HEK293 (cell line): ENCODE results near the gene STEAP3.

ENCODE experiments used
- CTCF ChIA-PET: fragments of 350-600 bp; formaldehyde crosslinking; extraction: SDS; loops from one replicate; lab custom pipeline; 2021; ENCODE audit warnings: antibody characterized with exemption; lab: Yijun Ruan, JAX
- POLR2A ChIA-PET: fragments of 300-600 bp; formaldehyde crosslinking; extraction: SDS; loops from one replicate; lab custom pipeline; 2020; ENCODE audit warnings: antibody characterized with exemption, inconsistent platforms; lab: Yijun Ruan, JAX
- H3K27ac ChIP-seq: fragments of 200-500 bp; sonication (Bioruptor generic); 2 replicates; pipeline ENCODE4 v1.5.1; 2014; ENCODE audit warnings: low read depth, low read length, control low read depth, inconsistent platforms; ENCODE audit errors: extremely low read depth
- H3K36me3 ChIP-seq, 2 experiments: fragments of 200-500 bp in 1 of 2; sonication (Bioruptor generic) in 1 of 2; 1 replicate in 1 of 2; 2 replicates in 1 of 2; pipeline ENCODE4 v1.5.1; 2014 to 2017; ENCODE audit warnings: inconsistent platforms in 2 of 2, low read length in 2 of 2; ENCODE audit not compliant: control insufficient read depth in 2 of 2, insufficient read depth in 1 of 2
- H3K4me1 ChIP-seq: fragments of 200-500 bp; sonication (Bioruptor generic); 2 replicates; pipeline ENCODE4 v1.5.1; 2014; ENCODE audit warnings: mild to moderate bottlenecking, low read length, inconsistent platforms; ENCODE audit not compliant: control insufficient read depth, insufficient read depth
- H3K4me3 ChIP-seq: 2 replicates; pipeline ENCODE4 v1.5.1; 2011; ENCODE audit warnings: low read depth, mild to moderate bottlenecking, control low read depth, low read length, moderate library complexity
- H3K9me3 ChIP-seq: fragments of 200-500 bp; sonication (Bioruptor generic); 2 replicates; pipeline ENCODE4 v1.5.1; 2014; ENCODE audit warnings: low read depth, low read length, inconsistent platforms; ENCODE audit not compliant: control insufficient read depth, insufficient read depth
- MZF1 ChIP-seq: fragments of 450-650 bp; formaldehyde crosslinking; IDR thresholded peaks from 2 replicates; pipeline ENCODE4 v1.5.1; 2017; ENCODE audit warnings: missing biosample characterization, missing genetic modification characterization, borderline replicate concordance
- SALL2 ChIP-seq: fragments of 450-650 bp; formaldehyde crosslinking; IDR thresholded peaks from 2 replicates; pipeline ENCODE4 v1.5.0; 2017; ENCODE audit warnings: missing biosample characterization, mild to moderate bottlenecking, missing genetic modification characterization, borderline replicate concordance
- SP2 ChIP-seq: fragments of 450-650 bp; formaldehyde crosslinking; IDR thresholded peaks from 2 replicates; pipeline ENCODE4 v1.5.1; 2016; ENCODE audit warnings: missing biosample characterization, missing genetic modification characterization
- TCF7L2 ChIP-seq: IDR thresholded peaks from 2 replicates; pipeline ENCODE4 v1.6.1; 2011; ENCODE audit warnings: low read depth, mild to moderate bottlenecking, inconsistent platforms, low read length, moderate library complexity, borderline replicate concordance
- ZBTB20 ChIP-seq: fragments of 450-650 bp; formaldehyde crosslinking; IDR thresholded peaks from 2 replicates; pipeline ENCODE4 v1.5.1; 2016; ENCODE audit warnings: missing biosample characterization, missing genetic modification characterization
- ZFHX2 ChIP-seq: fragments of 450-650 bp; formaldehyde crosslinking; conservative IDR thresholded peaks from 2 replicates; pipeline ENCODE4 v1.5.1; 2016; ENCODE audit warnings: missing biosample characterization, missing genetic modification characterization
- ZIC2 ChIP-seq: fragments of 450-650 bp; formaldehyde crosslinking; IDR thresholded peaks from 2 replicates; pipeline ENCODE4 v1.5.1; 2016; ENCODE audit warnings: missing biosample characterization, missing genetic modification characterization
- ZNF157 ChIP-seq: fragments of 450-650 bp; formaldehyde crosslinking; IDR thresholded peaks from 2 replicates; pipeline ENCODE4 v1.5.1; 2016; ENCODE audit warnings: missing biosample characterization, missing genetic modification characterization
- ZNF274 ChIP-seq, 2 experiments: fragments of 200-500 bp in 1 of 2; fragments of 450-650 bp in 1 of 2; sonication (Bioruptor generic) in 1 of 2; formaldehyde crosslinking in 1 of 2; IDR thresholded peaks; 2 replicates each; pipeline versions ENCODE4 v1.5.1 to v1.6.1; 2014 to 2016; ENCODE audit warnings: borderline replicate concordance in 1 of 2, inconsistent platforms in 1 of 2, low read length in 1 of 2, missing biosample characterization in 1 of 2, missing genetic modification characterization in 1 of 2
- ZNF311 ChIP-seq: fragments of 450-650 bp; formaldehyde crosslinking; IDR thresholded peaks from 2 replicates; pipeline ENCODE4 v1.5.1; 2017; ENCODE audit warnings: missing biosample characterization, missing genetic modification characterization, borderline replicate concordance
- ZNF354C ChIP-seq: fragments of 450-650 bp; formaldehyde crosslinking; IDR thresholded peaks from 2 replicates; pipeline ENCODE4 v1.5.1; 2016; ENCODE audit warnings: missing biosample characterization, missing genetic modification characterization, low read depth, borderline replicate concordance
- ZNF366 ChIP-seq: fragments of 450-650 bp; formaldehyde crosslinking; conservative IDR thresholded peaks from 2 replicates; pipeline ENCODE4 v1.5.1; 2016; ENCODE audit warnings: missing biosample characterization, missing genetic modification characterization
- ZNF544 ChIP-seq: fragments of 450-650 bp; formaldehyde crosslinking; IDR thresholded peaks from 2 replicates; pipeline ENCODE4 v1.5.0; 2017; ENCODE audit warnings: missing biosample characterization, missing genetic modification characterization
- ZNF560 ChIP-seq: fragments of 450-650 bp; formaldehyde crosslinking; IDR thresholded peaks from 2 replicates; pipeline ENCODE4 v1.5.1; 2017; ENCODE audit warnings: missing biosample characterization, missing genetic modification characterization, borderline replicate concordance
- ZNF571 ChIP-seq: fragments of 450-650 bp; formaldehyde crosslinking; IDR thresholded peaks from 2 replicates; pipeline ENCODE4 v1.5.0; 2017; ENCODE audit warnings: missing biosample characterization, missing genetic modification characterization
- ZNF624 ChIP-seq: fragments of 450-650 bp; formaldehyde crosslinking; IDR thresholded peaks from 2 replicates; pipeline ENCODE4 v1.5.1; 2017; ENCODE audit warnings: missing biosample characterization, missing genetic modification characterization
- TF ChIP-seq, protein P1 (sequence below): fragments of 450-650 bp; formaldehyde crosslinking; IDR thresholded peaks from 2 replicates; pipeline ENCODE4 v1.5.1; 2017; ENCODE audit warnings: missing biosample characterization, mild to moderate bottlenecking, missing genetic modification characterization, moderate library complexity
- TF ChIP-seq, protein P2 (sequence below): fragments of 450-650 bp; formaldehyde crosslinking; IDR thresholded peaks from 2 replicates; pipeline ENCODE4 v1.5.1; 2016; ENCODE audit warnings: missing biosample characterization, missing genetic modification characterization
- TF ChIP-seq, protein P3 (sequence below): fragments of 450-650 bp; formaldehyde crosslinking; IDR thresholded peaks from 2 replicates; pipeline ENCODE4 v1.5.1; 2017; ENCODE audit warnings: missing biosample characterization, missing genetic modification characterization
- TF ChIP-seq, protein P4 (sequence below): fragments of 450-650 bp; formaldehyde crosslinking; IDR thresholded peaks from 2 replicates; pipeline ENCODE4 v1.5.1; 2016; ENCODE audit warnings: missing biosample characterization, missing genetic modification characterization
- TF ChIP-seq, protein P5 (sequence below): fragments of 450-650 bp; IDR thresholded peaks from 2 replicates; pipeline ENCODE4 v1.5.1; 2018; ENCODE audit warnings: missing biosample characterization, mild to moderate bottlenecking, missing genetic modification characterization
- TF ChIP-seq, protein P6 (sequence below): fragments of 450-650 bp; formaldehyde crosslinking; IDR thresholded peaks from 2 replicates; pipeline ENCODE4 v1.5.1; 2016; ENCODE audit warnings: missing biosample characterization, missing genetic modification characterization, borderline replicate concordance

STEAP3 gene, protein sequence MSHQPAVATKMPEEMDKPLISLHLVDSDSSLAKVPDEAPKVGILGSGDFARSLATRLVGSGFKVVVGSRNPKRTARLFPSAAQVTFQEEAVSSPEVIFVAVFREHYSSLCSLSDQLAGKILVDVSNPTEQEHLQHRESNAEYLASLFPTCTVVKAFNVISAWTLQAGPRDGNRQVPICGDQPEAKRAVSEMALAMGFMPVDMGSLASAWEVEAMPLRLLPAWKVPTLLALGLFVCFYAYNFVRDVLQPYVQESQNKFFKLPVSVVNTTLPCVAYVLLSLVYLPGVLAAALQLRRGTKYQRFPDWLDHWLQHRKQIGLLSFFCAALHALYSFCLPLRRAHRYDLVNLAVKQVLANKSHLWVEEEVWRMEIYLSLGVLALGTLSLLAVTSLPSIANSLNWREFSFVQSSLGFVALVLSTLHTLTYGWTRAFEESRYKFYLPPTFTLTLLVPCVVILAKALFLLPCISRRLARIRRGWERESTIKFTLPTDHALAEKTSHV

DNA sequence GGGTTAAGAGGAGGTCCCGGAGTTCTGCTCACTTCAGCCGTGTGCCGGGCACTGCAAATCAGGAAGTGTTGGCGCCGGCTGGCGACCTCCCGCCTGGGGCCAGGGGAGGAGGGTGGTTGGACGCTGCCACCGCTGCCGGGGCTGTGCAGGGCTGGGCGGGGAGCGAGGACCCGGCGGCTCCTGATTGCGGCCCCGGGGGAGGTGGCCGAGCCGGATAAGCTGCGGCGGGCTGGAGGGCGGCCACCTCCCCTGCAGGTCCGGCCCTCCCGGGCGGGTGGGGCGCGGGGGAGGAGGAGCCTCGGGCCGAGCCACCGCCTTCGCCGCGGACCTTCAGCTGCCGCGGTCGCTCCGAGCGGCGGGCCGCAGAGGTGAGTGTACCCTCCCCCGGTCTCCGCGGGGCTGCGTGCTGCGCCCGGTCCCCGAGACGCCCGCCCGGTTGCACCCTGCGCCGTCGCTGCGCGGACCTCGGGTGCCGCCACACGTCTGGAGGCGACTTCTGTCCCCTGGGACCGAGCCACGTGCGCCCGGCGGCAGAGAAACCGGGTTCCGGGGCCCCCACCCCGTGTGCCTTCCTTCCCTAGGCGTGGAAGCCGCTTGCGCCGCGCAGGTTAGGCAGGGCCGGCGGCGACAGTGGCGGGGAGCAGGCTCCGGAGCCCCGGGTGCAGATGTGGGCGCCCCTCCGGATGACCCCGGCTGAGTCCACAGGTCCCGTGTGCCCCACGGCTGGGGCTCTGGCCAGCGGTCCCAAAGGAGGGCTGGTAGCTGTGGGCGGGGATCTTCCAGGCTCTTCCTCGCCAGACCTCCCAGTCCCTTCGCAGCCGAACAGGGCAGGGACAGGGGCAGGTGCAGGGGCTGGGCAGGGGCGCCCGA is at the start of gene STEAP3:
Gene STEAP3, plus strand, starts transcription at position 314 of the 870 bp plus-strand sequence. CDS start 7,179 bp downstream, outside the sequence.
- H3K9me3 ChIP-seq: no peaks in the 10 kb centered on the region
- CTCF ChIA-PET: interaction anchor here (0.7 kb wide), 1 partner anchor 42 kb away, joined by 3 read pairs; no protein-coding TSS in a partner anchor
- H3K4me1 ChIP-seq: peaks cover 16% of the 10 kb centered on the region
- H3K27ac ChIP-seq: peak within 1 kb of the TSS; percentile 47; the same call in 1 of the 2 replicates
- POLR2A ChIA-PET: interaction anchor here (0.5 to 1.0 kb wide), 3 partner anchors 17 to 1682 kb away, joined by 3 read pairs; no protein-coding TSS in a partner anchor
- H3K4me3 ChIP-seq: peak within 1 kb of the TSS; percentile 62
- H3K36me3 ChIP-seq: peaks cover 0 to 7% of the 10 kb centered on the region in 2 experiments; a peak in 1 of 3 replicates
- TF ChIP-seq, protein P1, sequence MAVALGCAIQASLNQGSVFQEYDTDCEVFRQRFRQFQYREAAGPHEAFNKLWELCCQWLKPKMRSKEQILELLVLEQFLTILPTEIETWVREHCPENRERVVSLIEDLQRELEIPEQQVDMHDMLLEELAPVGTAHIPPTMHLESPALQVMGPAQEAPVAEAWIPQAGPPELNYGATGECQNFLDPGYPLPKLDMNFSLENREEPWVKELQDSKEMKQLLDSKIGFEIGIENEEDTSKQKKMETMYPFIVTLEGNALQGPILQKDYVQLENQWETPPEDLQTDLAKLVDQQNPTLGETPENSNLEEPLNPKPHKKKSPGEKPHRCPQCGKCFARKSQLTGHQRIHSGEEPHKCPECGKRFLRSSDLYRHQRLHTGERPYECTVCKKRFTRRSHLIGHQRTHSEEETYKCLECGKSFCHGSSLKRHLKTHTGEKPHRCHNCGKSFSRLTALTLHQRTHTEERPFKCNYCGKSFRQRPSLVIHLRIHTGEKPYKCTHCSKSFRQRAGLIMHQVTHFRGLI: peak; percentile 94
- TF ChIP-seq, protein P2, sequence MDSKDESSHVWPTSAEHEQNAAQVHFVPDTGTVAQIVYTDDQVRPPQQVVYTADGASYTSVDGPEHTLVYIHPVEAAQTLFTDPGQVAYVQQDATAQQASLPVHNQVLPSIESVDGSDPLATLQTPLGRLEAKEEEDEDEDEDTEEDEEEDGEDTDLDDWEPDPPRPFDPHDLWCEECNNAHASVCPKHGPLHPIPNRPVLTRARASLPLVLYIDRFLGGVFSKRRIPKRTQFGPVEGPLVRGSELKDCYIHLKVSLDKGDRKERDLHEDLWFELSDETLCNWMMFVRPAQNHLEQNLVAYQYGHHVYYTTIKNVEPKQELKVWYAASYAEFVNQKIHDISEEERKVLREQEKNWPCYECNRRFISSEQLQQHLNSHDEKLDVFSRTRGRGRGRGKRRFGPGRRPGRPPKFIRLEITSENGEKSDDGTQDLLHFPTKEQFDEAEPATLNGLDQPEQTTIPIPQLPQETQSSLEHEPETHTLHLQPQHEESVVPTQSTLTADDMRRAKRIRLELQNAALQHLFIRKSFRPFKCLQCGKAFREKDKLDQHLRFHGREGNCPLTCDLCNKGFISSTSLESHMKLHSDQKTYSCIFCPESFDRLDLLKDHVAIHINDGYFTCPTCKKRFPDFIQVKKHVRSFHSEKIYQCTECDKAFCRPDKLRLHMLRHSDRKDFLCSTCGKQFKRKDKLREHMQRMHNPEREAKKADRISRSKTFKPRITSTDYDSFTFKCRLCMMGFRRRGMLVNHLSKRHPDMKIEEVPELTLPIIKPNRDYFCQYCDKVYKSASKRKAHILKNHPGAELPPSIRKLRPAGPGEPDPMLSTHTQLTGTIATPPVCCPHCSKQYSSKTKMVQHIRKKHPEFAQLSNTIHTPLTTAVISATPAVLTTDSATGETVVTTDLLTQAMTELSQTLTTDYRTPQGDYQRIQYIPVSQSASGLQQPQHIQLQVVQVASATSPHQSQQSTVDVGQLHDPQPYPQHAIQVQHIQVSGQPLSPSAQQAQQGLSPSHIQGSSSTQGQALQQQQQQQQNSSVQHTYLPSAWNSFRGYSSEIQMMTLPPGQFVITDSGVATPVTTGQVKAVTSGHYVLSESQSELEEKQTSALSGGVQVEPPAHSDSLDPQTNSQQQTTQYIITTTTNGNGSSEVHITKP: peak; percentile 59
- TF ChIP-seq, protein P3, sequence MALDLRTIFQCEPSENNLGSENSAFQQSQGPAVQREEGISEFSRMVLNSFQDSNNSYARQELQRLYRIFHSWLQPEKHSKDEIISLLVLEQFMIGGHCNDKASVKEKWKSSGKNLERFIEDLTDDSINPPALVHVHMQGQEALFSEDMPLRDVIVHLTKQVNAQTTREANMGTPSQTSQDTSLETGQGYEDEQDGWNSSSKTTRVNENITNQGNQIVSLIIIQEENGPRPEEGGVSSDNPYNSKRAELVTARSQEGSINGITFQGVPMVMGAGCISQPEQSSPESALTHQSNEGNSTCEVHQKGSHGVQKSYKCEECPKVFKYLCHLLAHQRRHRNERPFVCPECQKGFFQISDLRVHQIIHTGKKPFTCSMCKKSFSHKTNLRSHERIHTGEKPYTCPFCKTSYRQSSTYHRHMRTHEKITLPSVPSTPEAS (tag by site-specific recombination): no peak
- TF ChIP-seq, protein P4, sequence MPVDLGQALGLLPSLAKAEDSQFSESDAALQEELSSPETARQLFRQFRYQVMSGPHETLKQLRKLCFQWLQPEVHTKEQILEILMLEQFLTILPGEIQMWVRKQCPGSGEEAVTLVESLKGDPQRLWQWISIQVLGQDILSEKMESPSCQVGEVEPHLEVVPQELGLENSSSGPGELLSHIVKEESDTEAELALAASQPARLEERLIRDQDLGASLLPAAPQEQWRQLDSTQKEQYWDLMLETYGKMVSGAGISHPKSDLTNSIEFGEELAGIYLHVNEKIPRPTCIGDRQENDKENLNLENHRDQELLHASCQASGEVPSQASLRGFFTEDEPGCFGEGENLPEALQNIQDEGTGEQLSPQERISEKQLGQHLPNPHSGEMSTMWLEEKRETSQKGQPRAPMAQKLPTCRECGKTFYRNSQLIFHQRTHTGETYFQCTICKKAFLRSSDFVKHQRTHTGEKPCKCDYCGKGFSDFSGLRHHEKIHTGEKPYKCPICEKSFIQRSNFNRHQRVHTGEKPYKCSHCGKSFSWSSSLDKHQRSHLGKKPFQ: no peak
- TF ChIP-seq ZNF157 (tag by site-specific recombination): no peak
- TF ChIP-seq, protein P5, sequence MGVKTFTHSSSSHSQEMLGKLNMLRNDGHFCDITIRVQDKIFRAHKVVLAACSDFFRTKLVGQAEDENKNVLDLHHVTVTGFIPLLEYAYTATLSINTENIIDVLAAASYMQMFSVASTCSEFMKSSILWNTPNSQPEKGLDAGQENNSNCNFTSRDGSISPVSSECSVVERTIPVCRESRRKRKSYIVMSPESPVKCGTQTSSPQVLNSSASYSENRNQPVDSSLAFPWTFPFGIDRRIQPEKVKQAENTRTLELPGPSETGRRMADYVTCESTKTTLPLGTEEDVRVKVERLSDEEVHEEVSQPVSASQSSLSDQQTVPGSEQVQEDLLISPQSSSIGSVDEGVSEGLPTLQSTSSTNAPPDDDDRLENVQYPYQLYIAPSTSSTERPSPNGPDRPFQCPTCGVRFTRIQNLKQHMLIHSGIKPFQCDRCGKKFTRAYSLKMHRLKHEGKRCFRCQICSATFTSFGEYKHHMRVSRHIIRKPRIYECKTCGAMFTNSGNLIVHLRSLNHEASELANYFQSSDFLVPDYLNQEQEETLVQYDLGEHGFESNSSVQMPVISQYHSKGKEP (tag by site-specific recombination): no peak
- TF ChIP-seq MZF1 (tag by site-specific recombination): no peak
- TF ChIP-seq ZBTB20: peak; percentile 95
- no peak for TF ChIP-seq ZNF311 (tag by site-specific recombination)
- peak; percentile 19; the same call in 1 of the 2 replicates for TF ChIP-seq ZIC2 (tag by site-specific recombination)
- peak; percentile 72 for TF ChIP-seq SP2
- no peak for TF ChIP-seq TCF7L2
- TF ChIP-seq ZNF354C: no peak
- TF ChIP-seq, protein P6, sequence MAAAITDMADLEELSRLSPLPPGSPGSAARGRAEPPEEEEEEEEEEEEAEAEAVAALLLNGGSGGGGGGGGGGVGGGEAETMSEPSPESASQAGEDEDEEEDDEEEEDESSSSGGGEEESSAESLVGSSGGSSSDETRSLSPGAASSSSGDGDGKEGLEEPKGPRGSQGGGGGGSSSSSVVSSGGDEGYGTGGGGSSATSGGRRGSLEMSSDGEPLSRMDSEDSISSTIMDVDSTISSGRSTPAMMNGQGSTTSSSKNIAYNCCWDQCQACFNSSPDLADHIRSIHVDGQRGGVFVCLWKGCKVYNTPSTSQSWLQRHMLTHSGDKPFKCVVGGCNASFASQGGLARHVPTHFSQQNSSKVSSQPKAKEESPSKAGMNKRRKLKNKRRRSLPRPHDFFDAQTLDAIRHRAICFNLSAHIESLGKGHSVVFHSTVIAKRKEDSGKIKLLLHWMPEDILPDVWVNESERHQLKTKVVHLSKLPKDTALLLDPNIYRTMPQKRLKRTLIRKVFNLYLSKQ: no peak
- no peak for TF ChIP-seq ZNF366 (tag by site-specific recombination)
- no peak for TF ChIP-seq ZNF544 (tag by site-specific recombination)
- TF ChIP-seq ZNF571: no peak
- no peak for TF ChIP-seq ZNF624
- TF ChIP-seq ZFHX2 (tag by site-specific recombination): peak; percentile 10; the same call in 1 of the 2 replicates
- no peak for TF ChIP-seq ZNF274 (IDR thresholded peaks at IDR 0.05; ENCODE audit: low read length)
- TF ChIP-seq ZNF274 (tag by site-specific recombination; IDR thresholded peaks at IDR 0.05; ENCODE audit: borderline replicate concordance): no peak
- TF ChIP-seq SALL2 (tag by site-specific recombination): no peak
- no peak for TF ChIP-seq ZNF560
